Neural cell (in vitro differentiated cells): ENCODE measurements around the gene GPATCH2L. TPM values are rescaled to one million over a fixed set of nuclear protein-coding genes. Genes with fewer than 3 reads are reported as not detected.

ENCODE experiments used
- H2AFZ ChIP-seq: fragments of 200-600, 300-800 bp; sonication (generic), shearing (Covaris generic); 2 replicates; pipeline ENCODE4 v1.6.0; 2014; ENCODE audit warnings: low read depth, mild to moderate bottlenecking, antibody characterized with exemption, low read length, moderate library complexity
- H3F3A ChIP-seq: fragments of 200-600 bp; shearing (Covaris generic); 2 replicates; pipeline ENCODE4 v1.6.1; 2016; ENCODE audit warnings: mild to moderate bottlenecking, moderate library complexity, mixed read lengths, antibody characterized with exemption, low read length; ENCODE audit not compliant: insufficient read depth, poor library complexity, severe bottlenecking
- H3K27ac ChIP-seq: fragments of 200-600, 300-800 bp; sonication (generic), shearing (Covaris generic); 2 replicates; pipeline ENCODE4 v1.5.1; 2014; ENCODE audit warnings: mild to moderate bottlenecking, low read length, moderate library complexity
- H3K27me3 ChIP-seq: fragments of 300-800, 200-600 bp; sonication (generic), shearing (Covaris generic); 2 replicates; pipeline ENCODE4 v1.6.0; 2014; ENCODE audit warnings: mild to moderate bottlenecking, low read depth, low read length, moderate library complexity; ENCODE audit not compliant: insufficient read depth
- H3K36me3 ChIP-seq: fragments of 300-800, 200-600 bp; sonication (generic), shearing (Covaris generic); 2 replicates; pipeline ENCODE4 v1.5.1; 2014; ENCODE audit warnings: mild to moderate bottlenecking, antibody characterized with exemption, low read length, moderate library complexity; ENCODE audit not compliant: insufficient read depth
- H3K4me2 ChIP-seq: fragments of 300-800, 200-600 bp; sonication (generic), shearing (Covaris generic); 2 replicates; pipeline ENCODE4 v1.6.0; 2014; ENCODE audit warnings: mild to moderate bottlenecking, low read length
- H3K4me3 ChIP-seq: fragments of 300-800, 200-600 bp; sonication (generic), shearing (Covaris generic); 2 replicates; pipeline ENCODE4 v1.5.1; 2014; ENCODE audit warnings: mild to moderate bottlenecking, low read length, moderate library complexity
- H3K79me2 ChIP-seq: fragments of 200-600 bp; shearing (Covaris generic); replicated peaks from 2 replicates; pipeline ENCODE4 v1.6.0; 2014; ENCODE audit warnings: mild to moderate bottlenecking, low read length, moderate library complexity; ENCODE audit not compliant: insufficient read depth
- H3K9ac ChIP-seq: fragments of 300-800, 200-600 bp; sonication (generic), shearing (Covaris generic); 2 replicates; pipeline ENCODE4 v1.6.1; 2016; ENCODE audit warnings: mild to moderate bottlenecking, low read length, mixed read lengths
- H3K9me2 ChIP-seq: fragments of 200-600 bp; shearing (Covaris generic); 2 replicates; pipeline ENCODE4 v1.6.1; 2016; ENCODE audit warnings: mild to moderate bottlenecking, low read length, mixed read lengths; ENCODE audit not compliant: insufficient read depth
- H3K9me3 ChIP-seq: fragments of 200-600, 300-800 bp; sonication (generic), shearing (Covaris generic); 2 replicates; pipeline ENCODE4 v1.6.1; 2016; ENCODE audit warnings: mild to moderate bottlenecking, mixed run types, low read length, moderate library complexity, mixed read lengths
- H4K20me1 ChIP-seq: fragments of 200-600 bp; shearing (Covaris generic); 2 replicates; pipeline ENCODE4 v1.6.1; 2016; ENCODE audit warnings: mild to moderate bottlenecking, mixed run types; ENCODE audit not compliant: insufficient read depth
- EP300 ChIP-seq: fragments of 450-650 bp; conservative IDR thresholded peaks from 2 replicates; pipeline ENCODE4 v1.6.1; 2014; ENCODE audit warnings: antibody characterized with exemption, mild to moderate bottlenecking, moderate library complexity; ENCODE audit not compliant: poor library complexity, severe bottlenecking
- EZH2 ChIP-seq: fragments of 200-600, 300-800 bp; shearing (Covaris generic), sonication (generic); IDR thresholded peaks from 2 replicates; pipeline ENCODE4 v1.6.1; 2014; ENCODE audit warnings: antibody characterized with exemption, low read length, borderline replicate concordance, mild to moderate bottlenecking; ENCODE audit not compliant: insufficient read depth, poor library complexity, severe bottlenecking
- MXI1 ChIP-seq: fragments of 450-650 bp; conservative IDR thresholded peaks from 2 replicates; pipeline ENCODE4 v1.6.1; 2014; ENCODE audit warnings: antibody characterized with exemption, mild to moderate bottlenecking; ENCODE audit not compliant: poor library complexity, severe bottlenecking
- POLR2AphosphoS5 ChIP-seq: IDR thresholded peaks from 2 replicates; pipeline ENCODE4 v1.6.1; 2012
- RAD21 ChIP-seq: fragments of 450-650 bp; conservative IDR thresholded peaks from 2 replicates; pipeline ENCODE4 v1.6.1; 2014; ENCODE audit warnings: antibody characterized with exemption, mild to moderate bottlenecking, moderate library complexity
- REST ChIP-seq: IDR thresholded peaks from 2 replicates; pipeline ENCODE4 v1.6.1; 2012; ENCODE audit warnings: borderline replicate concordance
- SMC3 ChIP-seq: fragments of 450-650 bp; conservative IDR thresholded peaks from 2 replicates; pipeline ENCODE4 v1.6.1; 2014; ENCODE audit warnings: antibody characterized with exemption, mild to moderate bottlenecking, moderate library complexity; ENCODE audit not compliant: poor library complexity
- TAF1 ChIP-seq: IDR thresholded peaks from 2 replicates; pipeline ENCODE4 v1.6.1; 2012; ENCODE audit warnings: low read depth
- polyA plus RNA-seq: library from polyadenylated mRNA; depleted of rRNA; stranded (reverse); fragments of >200 nt; gene quantifications from 2 replicates; pipeline ENCODE4 v1.2.3, GENCODE V29; 2014
- TF ChIP-seq, protein P1 (sequence below): fragments of 450-650 bp; IDR thresholded peaks from 2 replicates; pipeline ENCODE4 v1.5.1; 2014; ENCODE audit warnings: antibody characterized with exemption, mild to moderate bottlenecking, moderate library complexity; ENCODE audit not compliant: poor library complexity, severe bottlenecking

GPATCH2L gene
- polyA plus RNA-seq, 1 donor from 2014 or later: 49.6 TPM

DNA sequence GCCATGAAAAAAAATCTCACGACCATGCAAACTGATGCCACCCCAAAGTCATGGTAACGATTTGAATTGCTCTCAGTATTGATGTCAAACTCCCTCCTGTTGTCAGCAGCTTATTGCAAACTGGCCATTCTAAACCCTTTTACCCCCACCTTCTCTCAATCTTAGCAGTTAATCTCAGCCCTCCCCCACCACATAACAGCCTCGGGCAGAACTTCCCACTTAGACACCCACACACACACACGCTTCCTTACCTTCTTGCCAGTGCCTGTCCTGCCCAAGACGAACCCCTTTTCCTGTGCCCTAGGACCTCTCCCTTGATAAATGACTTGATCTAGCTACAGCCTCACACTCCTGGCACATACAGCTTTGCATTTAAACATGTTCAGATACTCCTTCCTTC is 56.6 kb downstream of the GPATCH2L start:
- Histone ChIP-seq H3K4me2 (no peak overlapping the region), H3K9me3 (no peaks in the 10 kb centered on the region), H3K27ac (no peak overlapping the region), H3K79me2 (no peaks in the 10 kb centered on the region), H2AFZ (no peak overlapping the region), H3K9ac (no peak overlapping the region), H3K27me3 (no peaks in the 10 kb centered on the region), H3K36me3 (no peaks in the 10 kb centered on the region), H3K9me2 (no peaks in the 10 kb centered on the region), H3F3A (no peaks in the 10 kb centered on the region), H3K4me3 (no peak overlapping the region), H4K20me1 (no peaks in the 10 kb centered on the region)
- TF ChIP-seq, protein P1, sequence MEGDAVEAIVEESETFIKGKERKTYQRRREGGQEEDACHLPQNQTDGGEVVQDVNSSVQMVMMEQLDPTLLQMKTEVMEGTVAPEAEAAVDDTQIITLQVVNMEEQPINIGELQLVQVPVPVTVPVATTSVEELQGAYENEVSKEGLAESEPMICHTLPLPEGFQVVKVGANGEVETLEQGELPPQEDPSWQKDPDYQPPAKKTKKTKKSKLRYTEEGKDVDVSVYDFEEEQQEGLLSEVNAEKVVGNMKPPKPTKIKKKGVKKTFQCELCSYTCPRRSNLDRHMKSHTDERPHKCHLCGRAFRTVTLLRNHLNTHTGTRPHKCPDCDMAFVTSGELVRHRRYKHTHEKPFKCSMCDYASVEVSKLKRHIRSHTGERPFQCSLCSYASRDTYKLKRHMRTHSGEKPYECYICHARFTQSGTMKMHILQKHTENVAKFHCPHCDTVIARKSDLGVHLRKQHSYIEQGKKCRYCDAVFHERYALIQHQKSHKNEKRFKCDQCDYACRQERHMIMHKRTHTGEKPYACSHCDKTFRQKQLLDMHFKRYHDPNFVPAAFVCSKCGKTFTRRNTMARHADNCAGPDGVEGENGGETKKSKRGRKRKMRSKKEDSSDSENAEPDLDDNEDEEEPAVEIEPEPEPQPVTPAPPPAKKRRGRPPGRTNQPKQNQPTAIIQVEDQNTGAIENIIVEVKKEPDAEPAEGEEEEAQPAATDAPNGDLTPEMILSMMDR: no peak
- TF ChIP-seq POLR2AphosphoS5 (no peak), EP300 (no peak), EZH2 (no peak), REST (no peak), MXI1 (no peak), SMC3 (no peak), RAD21 (no peak), TAF1 (no peak)

- Histone ChIP-seq H3K79me2 (no peaks in the 10 kb centered on the region), H3K9me2 (no peaks in the 10 kb centered on the region), H3K9me3 (no peaks in the 10 kb centered on the region), H3K4me3 (no peak overlapping the region), H2AFZ (no peak overlapping the region), H3K27ac (no peak overlapping the region), H4K20me1 (no peaks in the 10 kb centered on the region), H3K36me3 (no peaks in the 10 kb centered on the region), H3K9ac (no peak overlapping the region), H3K4me2 (no peak overlapping the region), H3K27me3 (no peaks in the 10 kb centered on the region), H3F3A (no peaks in the 10 kb centered on the region)
- TF ChIP-seq POLR2AphosphoS5: no peak
- TF ChIP-seq REST: no peak
- TF ChIP-seq, protein P1: no peak
- no peak for TF ChIP-seq RAD21
- no peak for TF ChIP-seq TAF1
- no peak for TF ChIP-seq EZH2
- no peak for TF ChIP-seq MXI1
- no peak for TF ChIP-seq SMC3
- TF ChIP-seq EP300: no peak
Measured at GRCh38 chr14:76212242-76212641, 60.5 kb downstream of the GPATCH2L start.
